Keratinocyte (primary cell): ENCODE measurements around the gene CUL4A.

Experiments
- EZH2 ChIP-seq: IDR thresholded peaks from one replicate; pipeline ENCODE4 v1.6.1; 2012; ENCODE audit warnings: inconsistent platforms, mild to moderate bottlenecking, low read length, moderate library complexity
- TF ChIP-seq, protein P1 (sequence below), 3 experiments: IDR thresholded peaks in 1 of 3; conservative IDR thresholded peaks in 1 of 3; optimal IDR thresholded peaks in 1 of 3; 2 replicates in 2 of 3; 3 replicates in 1 of 3; pipeline versions ENCODE3 to v1.5.1; 2011; ENCODE audit warnings: low read length in 3 of 3, mild to moderate bottlenecking in 3 of 3, moderate library complexity in 2 of 3, control low read depth in 1 of 3, inconsistent platforms in 1 of 3; ENCODE audit not compliant: insufficient read depth in 2 of 3; ENCODE audit errors: extremely low read depth in 1 of 3

- TF ChIP-seq, protein P1, sequence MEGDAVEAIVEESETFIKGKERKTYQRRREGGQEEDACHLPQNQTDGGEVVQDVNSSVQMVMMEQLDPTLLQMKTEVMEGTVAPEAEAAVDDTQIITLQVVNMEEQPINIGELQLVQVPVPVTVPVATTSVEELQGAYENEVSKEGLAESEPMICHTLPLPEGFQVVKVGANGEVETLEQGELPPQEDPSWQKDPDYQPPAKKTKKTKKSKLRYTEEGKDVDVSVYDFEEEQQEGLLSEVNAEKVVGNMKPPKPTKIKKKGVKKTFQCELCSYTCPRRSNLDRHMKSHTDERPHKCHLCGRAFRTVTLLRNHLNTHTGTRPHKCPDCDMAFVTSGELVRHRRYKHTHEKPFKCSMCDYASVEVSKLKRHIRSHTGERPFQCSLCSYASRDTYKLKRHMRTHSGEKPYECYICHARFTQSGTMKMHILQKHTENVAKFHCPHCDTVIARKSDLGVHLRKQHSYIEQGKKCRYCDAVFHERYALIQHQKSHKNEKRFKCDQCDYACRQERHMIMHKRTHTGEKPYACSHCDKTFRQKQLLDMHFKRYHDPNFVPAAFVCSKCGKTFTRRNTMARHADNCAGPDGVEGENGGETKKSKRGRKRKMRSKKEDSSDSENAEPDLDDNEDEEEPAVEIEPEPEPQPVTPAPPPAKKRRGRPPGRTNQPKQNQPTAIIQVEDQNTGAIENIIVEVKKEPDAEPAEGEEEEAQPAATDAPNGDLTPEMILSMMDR (optimal IDR thresholded peaks at IDR 0.05 in 1 of 3, IDR thresholded peaks at IDR 0.05 in 1 of 3, conservative IDR thresholded peaks at IDR 0.05 in 1 of 3; ENCODE audit: extremely low read depth in 1 of 3, insufficient read depth in 2 of 3, low read length in 3 of 3) = no peak
- no peak for TF ChIP-seq EZH2
Measured at GRCh38 chr13:113186061-113186900, 23.1 kb upstream of the CUL4A start.
